ENCODE results near the gene FOXG1.

- TF ChIP-seq CTCF (optimal IDR thresholded peaks at IDR 0.05 in 1 of 3, IDR thresholded peaks at IDR 0.05 in 1 of 3, conservative IDR thresholded peaks at IDR 0.05 in 1 of 3; ENCODE audit: extremely low read depth in 1 of 3, insufficient read depth in 2 of 3, low read length in 3 of 3) (no peak), EZH2 (IDR thresholded peaks at IDR 0.05; ENCODE audit: low read length) (peak; percentile 34)
These were observed 7.5 kb upstream of the FOXG1 start for GRCh38 chr14:28758885-28759652.
